SK-N-MC (cell line): ENCODE measurements around the gene FAM221B.

ENCODE experiments used
- EZH2 ChIP-seq: fragments of 200-600 bp; sonication (generic); IDR thresholded peaks from one replicate; pipeline ENCODE4 v1.6.1; 2017; ENCODE audit warnings: antibody characterized with exemption
- POLR2AphosphoS5 ChIP-seq: IDR thresholded peaks from 2 replicates; pipeline ENCODE4 v1.6.1; 2012; ENCODE audit warnings: mild to moderate bottlenecking, low read depth, low read length, borderline replicate concordance

DNA sequence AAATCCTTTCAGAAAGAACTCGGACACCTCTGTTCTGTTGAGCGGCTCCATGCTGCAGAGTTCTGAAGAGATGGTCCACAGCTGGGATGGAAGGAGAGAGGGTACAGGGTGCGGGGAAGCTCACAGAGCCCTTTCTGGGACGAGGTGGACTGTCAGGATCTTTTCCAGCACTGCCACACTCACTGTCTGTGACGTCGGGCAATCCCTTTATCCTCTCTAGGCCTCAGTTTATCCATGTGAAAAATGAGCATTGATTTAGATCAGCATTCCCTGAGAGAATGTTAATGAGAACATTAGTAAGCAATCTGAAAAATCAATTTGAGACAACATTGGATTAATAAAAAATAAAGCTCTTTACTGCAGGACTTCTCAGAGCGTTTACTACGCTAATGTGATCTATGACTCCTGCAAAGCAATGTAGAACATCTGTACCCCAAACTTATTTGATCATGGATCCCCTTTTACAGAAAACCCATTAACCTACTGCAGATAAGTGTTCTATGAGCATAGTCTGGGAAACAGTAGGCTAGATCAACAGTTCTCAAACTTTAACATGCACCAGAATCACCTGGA, 41.9 kb upstream of the FAM221B start, which contains the start of gene OR13J1:
- TF ChIP-seq POLR2AphosphoS5 (no peak), EZH2 (no peak)
